NCI-H128 (cell line): Measurements from ENCODE around the gene SLCO2B1.
A peak's percentile ranks its signal among the peaks of the same experiment; 100 is the strongest.

Experiments
- DNase-seq: peaks from one replicate; lab custom pipeline; 2025; ENCODE audit not compliant: unreplicated experiment; lab: John Stamatoyannopoulos, UW

The SLCO2B1 gene

GRCh38 chr11:75214411-75214821 is 63.5 kb downstream of the SLCO2B1 start:
- DNase-seq = no peak

- DNase-seq = no peak
These were observed 63.9 kb downstream of the SLCO2B1 start for GRCh38 chr11:75214843-75215242.

GRCh38 chr11:75219869-75220268 is 69.0 kb downstream of the SLCO2B1 start:
- no peak for DNase-seq

GRCh38 chr11:75223954-75224643 is 73.2 kb downstream of the SLCO2B1 start:
- no peak for DNase-seq

- DNase-seq = no peak
These were observed 74.9 kb downstream of the SLCO2B1 start for GRCh38 chr11:75225794-75226193.

GRCh38 chr11:75229466-75229865 is 78.6 kb downstream of the SLCO2B1 start:
- DNase-seq = no peak

- DNase-seq = no peak
These were observed 79.7 kb downstream of the SLCO2B1 start for GRCh38 chr11:75230621-75231020.

GRCh38 chr11:75233754-75234172 is 82.9 kb downstream of the SLCO2B1 start:
- no peak for DNase-seq

- DNase-seq = no peak
These were observed 85.2 kb downstream of the SLCO2B1 start for GRCh38 chr11:75236062-75236461.

GRCh38 chr11:75237050-75237449 is 86.1 kb downstream of the SLCO2B1 start:
- DNase-seq = no peak

GRCh38 chr11:75238595-75239440 is 87.9 kb downstream of the SLCO2B1 start:
- no peak for DNase-seq

GRCh38 chr11:75239531-75240290 is 88.8 kb downstream of the SLCO2B1 start:
- DNase-seq = no peak

GRCh38 chr11:75240311-75241035 is 89.6 kb downstream of the SLCO2B1 start, which contains the start of gene TPBGL:
TSS of gene TPBGL (plus strand) at chr11:75240774. CDS start at chr11:75241050, 276 bp downstream.
- no peak for DNase-seq

GRCh38 chr11:75241036-75241905 is 90.4 kb downstream of the SLCO2B1 start:
- peak; percentile 62 for DNase-seq

GRCh38 chr11:75241906-75242644 is 91.2 kb downstream of the SLCO2B1 start:
- no peak for DNase-seq

GRCh38 chr11:75242722-75243600 is 92.1 kb downstream of the SLCO2B1 start:
- no peak for DNase-seq

GRCh38 chr11:75244052-75244814 is 93.3 kb downstream of the SLCO2B1 start:
- no peak for DNase-seq
